A673 (cell line): Measurements from ENCODE around the gene BCAP29.

Source experiments
- CTCF ChIP-seq: fragments of 300-800, 200-600 bp; sonication (generic); conservative IDR thresholded peaks from 2 replicates; pipeline ENCODE4 v1.5.1; 2017; ENCODE audit warnings: low read depth, mild to moderate bottlenecking, antibody characterized with exemption, low read length, moderate library complexity, mixed read lengths
- EZH2 ChIP-seq: fragments of 200-600 bp; sonication (generic); IDR thresholded peaks from 2 replicates; pipeline ENCODE4 v1.6.1; 2017; ENCODE audit warnings: borderline replicate concordance, low read depth, mild to moderate bottlenecking, mixed read lengths, antibody characterized with exemption, low read length; ENCODE audit not compliant: poor library complexity, severe bottlenecking

- TF ChIP-seq CTCF (no peak), EZH2 (no peak)
Measured at GRCh38 chr7:107564553-107565298, 15.3 kb upstream of the BCAP29 start.
